Stimulated activated CD4-positive, alpha-beta T cell treated with anti-CD3 and anti-CD28 coated beads, Interleukin-1b, Interleukin-23, amount 100 ng/mL, for 4 hours (primary cell): ENCODE results near the gene PHYHD1.

Experiments
- DNase-seq, 2 donors: peaks; one replicate each; pipeline ENCODE4 v3.0.0-alpha.2; 2020; ENCODE audit warnings: low read depth in 2 of 2

Gene PHYHD1

GRCh38 chr9:128969491-128969890, 48.7 kb downstream of the PHYHD1 start:
- DNase-seq: no peak

- DNase-seq: no peak
Measured at GRCh38 chr9:128972956-128973355, 52.2 kb downstream of the PHYHD1 start.

- no peak for DNase-seq
Measured at GRCh38 chr9:128979111-128979510, 58.3 kb downstream of the PHYHD1 start.

- no peak for DNase-seq
Measured at GRCh38 chr9:128983536-128983935, 62.8 kb downstream of the PHYHD1 start.

- no peak for DNase-seq
Measured at GRCh38 chr9:128986671-128987070, 65.9 kb downstream of the PHYHD1 start.

- DNase-seq: no peak
Measured at GRCh38 chr9:128987805-128988204, 67.0 kb downstream of the PHYHD1 start.
